ENCODE data around the gene MOB4. TPM values are rescaled to one million over a fixed set of nuclear protein-coding genes. Genes with fewer than 3 reads are reported as not detected.

The MOB4 gene
- total RNA-seq, 6 donors from 2014 or later = 6.7 to 34.2 (median 17.9) TPM

Small RNAs within 50 kb of the gene (small RNA-seq; reads per million reads assigned to genes)
- gene AC020550.1 = 0 reads per million in 4 donors

Other genes starting within 250 kb of the MOB4 start
- gene ANKRD44, start 205.3 kb upstream of the MOB4 start, total RNA-seq = 10 to 100 TPM; 41.0 to 91.1 (median 61.7) TPM
- 100 to 1,000 TPM; 182 to 614 (median 203) TPM for gene SF3B1, start 81.0 kb upstream of the MOB4 start, total RNA-seq
- gene COQ10B, start 62.5 kb upstream of the MOB4 start, total RNA-seq = 10 to 100 TPM; 10.2 to 35.1 (median 25.6) TPM
- gene HSPD1, start 16.2 kb upstream of the MOB4 start, total RNA-seq = 100 to 1,000 TPM in 4 of 6 donors, 10 to 100 TPM in 2; 42.8 to 159 (median 123) TPM
- 10 to 100 TPM; 23.5 to 92.8 (median 51.0) TPM for gene HSPE1, start 15.7 kb upstream of the MOB4 start, total RNA-seq
- gene RFTN2, start 159.5 kb downstream of the MOB4 start, total RNA-seq = 1 to 10 TPM; 1.0 to 7.0 (median 2.8) TPM
- 10 to 100 TPM in 1 of 6 donors, 1 to 10 TPM in 5; 3.1 to 12.6 (median 6.4) TPM for gene MARS2, start 189.3 kb downstream of the MOB4 start, total RNA-seq

Data from upper lobe of left lung (tissue), 6 donors.